ENCODE data around the gene WRAP53.

Gene WRAP53

GRCh38 chr17:7684851-7685532 lies 3.3 kb upstream of the WRAP53 start:
- no peak for DNase-seq
- Histone ChIP-seq H3K9ac (ENCODE audit: low read length) (peak overlapping the region; percentile 99; the same call in 1 of the 2 replicates), H2AFZ (ENCODE audit: low read length) (no peak overlapping the region)

DNA sequence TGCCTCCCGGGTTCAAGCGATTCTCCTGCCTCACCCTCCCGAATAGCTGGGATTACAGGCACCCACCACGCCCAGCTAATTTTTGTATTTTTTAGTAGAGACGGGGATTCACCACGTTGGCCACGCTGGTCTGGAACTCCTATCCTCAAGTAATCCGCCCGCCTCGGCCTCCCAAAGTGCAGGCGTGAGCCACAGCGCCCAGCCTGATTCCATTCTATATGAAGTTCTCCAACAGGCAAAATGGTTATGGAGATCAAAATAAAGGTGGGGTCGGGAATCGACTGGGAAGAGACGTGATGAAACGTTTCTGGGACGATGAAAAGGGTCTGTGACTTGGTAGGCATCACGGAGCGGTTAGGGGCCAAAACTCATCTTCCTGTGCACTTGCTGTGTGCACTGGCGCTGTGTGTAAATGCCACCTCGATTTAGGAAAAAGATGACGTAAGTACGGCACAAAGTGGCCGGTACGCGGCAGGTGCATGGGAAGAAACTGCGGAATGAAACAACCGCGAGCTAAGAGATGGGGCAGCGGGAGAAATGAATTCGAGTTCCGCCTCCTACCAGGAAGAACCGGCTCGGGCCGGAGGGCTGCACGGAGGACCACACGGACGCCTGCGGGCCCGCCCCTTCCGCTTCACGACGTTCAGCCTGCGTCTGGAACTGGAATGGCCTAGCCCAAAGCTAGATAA lies 2.6 kb upstream of the WRAP53 start:
- no peaks in the 10 kb centered on the region; the same call in 1 of the 2 replicates for H3K36me3 ChIP-seq (replicated peaks; ENCODE audit: insufficient read depth, low read length)
- H3K4me3 ChIP-seq (ENCODE audit: low read length) = peak overlapping the region; percentile 95
- DNase-seq = peak; percentile 92
- H4K20me1 ChIP-seq (ENCODE audit: insufficient read depth, low read length) = peaks cover 5% of the 10 kb centered on the region; the same call in 1 of the 2 replicates
- H3K9ac ChIP-seq (ENCODE audit: low read length) = peak overlapping the region; percentile 99
- no peaks in the 10 kb centered on the region for H3K9me3 ChIP-seq (replicated peaks; ENCODE audit: insufficient read depth, low read length)
- no peak for TF ChIP-seq EZH2 (optimal IDR thresholded peaks at IDR 0.05; ENCODE audit: low read depth, low read length)
- no peak for TF ChIP-seq EZH2phosphoT487 (IDR thresholded peaks at IDR 0.05; ENCODE audit: low read length)
- TF ChIP-seq CTCF (IDR thresholded peaks at IDR 0.05; ENCODE audit: low read length) = no peak
- H3K27me3 ChIP-seq (replicated peaks; ENCODE audit: insufficient read depth, low read length) = no peaks in the 10 kb centered on the region
- H3K27ac ChIP-seq (ENCODE audit: low read length) = peak overlapping the region; percentile 88
- no peaks in the 10 kb centered on the region; the same call in 1 of the 2 replicates for H3K4me1 ChIP-seq (ENCODE audit: low read length)
- H2AFZ ChIP-seq (ENCODE audit: low read length) = 0 out of 2 replicates have a peak overlapping the region, but pooled peaks have one; percentile 35
- H3K4me2 ChIP-seq (ENCODE audit: low read depth, low read length) = peak overlapping the region; percentile 87
- peaks cover 59% of the 10 kb centered on the region for H3K79me2 ChIP-seq (ENCODE audit: low read length)
- peaks cover 18% of the 10 kb centered on the region for H3F3A ChIP-seq (ENCODE audit: insufficient read depth, low read length)
- H3K9me2 ChIP-seq (replicated peaks; ENCODE audit: insufficient read depth, low read length) = no peaks in the 10 kb centered on the region

More at GRCh38 chr17:7684851-7685532, 3.3 kb upstream of the WRAP53 start:
- H4K20me1 ChIP-seq (ENCODE audit: insufficient read depth, low read length) = peaks cover 5% of the 10 kb centered on the region; the same call in 1 of the 2 replicates
- peak overlapping the region; percentile 95 for H3K4me3 ChIP-seq (ENCODE audit: low read length)
- peak overlapping the region; percentile 88; the same call in 1 of the 2 replicates for H3K27ac ChIP-seq (ENCODE audit: low read length)
- H3K4me2 ChIP-seq (ENCODE audit: low read depth, low read length) = peak overlapping the region; percentile 87
- H3K27me3 ChIP-seq (replicated peaks; ENCODE audit: insufficient read depth, low read length) = no peaks in the 10 kb centered on the region
- no peaks in the 10 kb centered on the region; the same call in 1 of the 2 replicates for H3K36me3 ChIP-seq (replicated peaks; ENCODE audit: insufficient read depth, low read length)
- no peaks in the 10 kb centered on the region; the same call in 1 of the 2 replicates for H3K4me1 ChIP-seq (ENCODE audit: low read length)
- H3K9me3 ChIP-seq (replicated peaks; ENCODE audit: insufficient read depth, low read length) = no peaks in the 10 kb centered on the region
- H3K9me2 ChIP-seq (replicated peaks; ENCODE audit: insufficient read depth, low read length) = no peaks in the 10 kb centered on the region
- TF ChIP-seq EZH2 (optimal IDR thresholded peaks at IDR 0.05; ENCODE audit: low read depth, low read length) = no peak
- no peak for TF ChIP-seq EZH2phosphoT487 (IDR thresholded peaks at IDR 0.05; ENCODE audit: low read length)
- no peak for TF ChIP-seq CTCF (IDR thresholded peaks at IDR 0.05; ENCODE audit: low read length)
- H3F3A ChIP-seq (ENCODE audit: insufficient read depth, low read length) = peaks cover 18% of the 10 kb centered on the region
- H3K79me2 ChIP-seq (ENCODE audit: low read length) = peaks cover 59% of the 10 kb centered on the region

- H3K27me3 ChIP-seq (replicated peaks; ENCODE audit: insufficient read depth, low read length) = no peaks in the 10 kb centered on the region
- H3K27ac ChIP-seq (ENCODE audit: low read length) = peak overlapping the region; percentile 88
- no peaks in the 10 kb centered on the region; the same call in 1 of the 2 replicates for H3K4me1 ChIP-seq (ENCODE audit: low read length)
- peaks cover 59% of the 10 kb centered on the region for H3K79me2 ChIP-seq (ENCODE audit: low read length)
- peak overlapping the region; percentile 99 for H3K9ac ChIP-seq (ENCODE audit: low read length)
- H3K4me3 ChIP-seq (ENCODE audit: low read length) = peak overlapping the region; percentile 95
- no peaks in the 10 kb centered on the region for H3K9me3 ChIP-seq (replicated peaks; ENCODE audit: insufficient read depth, low read length)
- no peak overlapping the region for H2AFZ ChIP-seq (ENCODE audit: low read length)
- TF ChIP-seq CTCF (IDR thresholded peaks at IDR 0.05; ENCODE audit: low read length) = no peak
- H3F3A ChIP-seq (ENCODE audit: insufficient read depth, low read length) = peaks cover 18% of the 10 kb centered on the region
- DNase-seq = peak; percentile 75
- no peaks in the 10 kb centered on the region; the same call in 1 of the 2 replicates for H3K36me3 ChIP-seq (replicated peaks; ENCODE audit: insufficient read depth, low read length)
- H3K4me2 ChIP-seq (ENCODE audit: low read depth, low read length) = peak overlapping the region; percentile 87
- H4K20me1 ChIP-seq (ENCODE audit: insufficient read depth, low read length) = peaks cover 5% of the 10 kb centered on the region; the same call in 1 of the 2 replicates
- no peaks in the 10 kb centered on the region for H3K9me2 ChIP-seq (replicated peaks; ENCODE audit: insufficient read depth, low read length)
Measured at GRCh38 chr17:7686222-7687071, 1.8 kb upstream of the WRAP53 start.

Measured in MM.1S (cell line).